ENCODE results near the gene NIPSNAP3A. TPM values are rescaled to one million over a fixed set of nuclear protein-coding genes. Genes with fewer than 3 reads are reported as not detected.

Gene NIPSNAP3A
- total and polyA plus RNA-seq, 2 of the 8 experiments (the other 6 are each of a cell fraction or from before 2014, with no cell fraction given), result 9.3 to 9.4 TPM

GRCh38 chr9:104769655-104770054 lies 22.2 kb downstream of the NIPSNAP3A start (continued):
- TF ChIP-seq CHD7 (IDR thresholded peaks at IDR 0.05; ENCODE audit: insufficient replicate concordance, low read length) (no peak), SIN3A (conservative IDR thresholded peaks at IDR 0.05 in 1 of 2, IDR thresholded peaks at IDR 0.05 in 1 of 2; ENCODE audit: low read depth in 1 of 2, low read length in 2 of 2) (no peak), SRF (IDR thresholded peaks at IDR 0.05; ENCODE audit: low read depth, low read length) (no peak), SP4 (IDR thresholded peaks at IDR 0.05; ENCODE audit: low read length) (no peak), POU5F1 (IDR thresholded peaks at IDR 0.05; ENCODE audit: low read depth, low read length) (no peak), USF2 (IDR thresholded peaks at IDR 0.05; ENCODE audit: low read length) (no peak), POLR2AphosphoS5 (IDR thresholded peaks at IDR 0.05; ENCODE audit: low read depth, low read length) (no peak), CBX5 (IDR thresholded peaks at IDR 0.05; ENCODE audit: low read depth, low read length) (no peak), SUZ12 (IDR thresholded peaks at IDR 0.05; ENCODE audit: low read length) (no peak)
